HepG2 (cell line): ENCODE measurements around the gene ABCA2. TPM values are rescaled to one million over a fixed set of nuclear protein-coding genes. Genes with fewer than 3 reads are reported as not detected.
A peak's percentile ranks its signal among the peaks of the same experiment; 100 is the strongest.

Experiments
- ATAC-seq: fragments of 200-7000 bp; cut with Tn5 transposase; 3 replicates; pipeline ENCODE4 v1.9.1; 2020; ENCODE audit warnings: mild to moderate bottlenecking, moderate library complexity
- BruUV-seq: library from RNA; stranded (reverse); fragments of 400-500 nt; replicated peaks from 2 replicates; lab custom pipeline; 2021; lab: Mats Ljungman, UMichigan
- CTCF ChIA-PET: fragments of 300-600 bp; formaldehyde crosslinking; extraction: SDS; loops from one replicate; lab custom pipeline; 2021; ENCODE audit warnings: low total read pairs, inconsistent platforms, low intra/inter-chr PET ratio; lab: Yijun Ruan, JAX
- POLR2A ChIA-PET: fragments of 350-600 bp; sonication (Branson Sonifier 250); formaldehyde crosslinking; loops from one replicate; lab custom pipeline; 2020; ENCODE audit warnings: antibody characterized with exemption, inconsistent platforms; lab: Yijun Ruan, JAX
- DNase-seq: peaks from one replicate; pipeline ENCODE4 v3.0.0-alpha.2; 2015; ENCODE audit warnings: low spot score
- FAIRE-seq: peaks from 3 replicates; lab custom pipeline; 2011; peaks lifted over from hg19 to GRCh38; lab: Jason Lieb, UNC
- H2AFZ ChIP-seq: one replicate; pipeline ENCODE4 v1.6.1; 2011; ENCODE audit warnings: low read length, inconsistent platforms
- H3K27ac ChIP-seq: fragments of 300-600 bp; 3 replicates; pipeline ENCODE4 v1.8.0; 2011; ENCODE audit warnings: mixed run types, mild to moderate bottlenecking, mixed read lengths, low read length, inconsistent platforms; ENCODE audit not compliant: insufficient read depth; ENCODE audit errors: extremely low read length
- H3K27me3 ChIP-seq, 2 experiments: fragments of 200-600 bp in 1 of 2; 2 replicates in 1 of 2; 3 replicates in 1 of 2; pipeline versions ENCODE4 v1.6.0 to v1.8.0; 2011; ENCODE audit warnings: low read length in 2 of 2, mild to moderate bottlenecking in 2 of 2, moderate library complexity in 2 of 2, inconsistent platforms in 1 of 2; ENCODE audit not compliant: insufficient read depth in 2 of 2, control insufficient read depth in 1 of 2
- H3K36me3 ChIP-seq, 2 experiments: fragments of 200-600 bp in 1 of 2; replicated peaks in 1 of 2; 2 replicates in 1 of 2; 3 replicates in 1 of 2; pipeline versions ENCODE4 v1.5.1 to v1.8.0; 2011; ENCODE audit warnings: low read length in 2 of 2, inconsistent platforms in 1 of 2; ENCODE audit not compliant: insufficient read depth in 2 of 2, control insufficient read depth in 1 of 2
- H3K4me1 ChIP-seq: 2 replicates; pipeline ENCODE4 v1.5.1; 2012; ENCODE audit warnings: low read length, inconsistent platforms; ENCODE audit not compliant: insufficient read depth
- H3K4me2 ChIP-seq: 2 replicates; pipeline ENCODE4 v1.6.0; 2011; ENCODE audit warnings: low read depth, low read length, inconsistent platforms
- H3K4me3 ChIP-seq, 3 experiments: fragments of 200-600 bp in 1 of 3; sonication (generic), shearing (Covaris generic) in 1 of 3; replicated peaks in 1 of 3; 2 replicates each; pipeline ENCODE4 v1.5.1; 2011 to 2016; ENCODE audit warnings: low read length in 3 of 3, inconsistent platforms in 2 of 3, low read depth in 2 of 3, mild to moderate bottlenecking in 2 of 3, control low read depth in 1 of 3, mixed read lengths in 1 of 3; ENCODE audit not compliant: insufficient read depth in 1 of 3
- H3K79me2 ChIP-seq: one replicate; pipeline ENCODE4 v1.6.1; 2011; ENCODE audit warnings: low read length, inconsistent platforms; ENCODE audit not compliant: insufficient read depth
- H3K9ac ChIP-seq: 2 replicates; pipeline ENCODE4 v1.6.0; 2011; ENCODE audit warnings: mild to moderate bottlenecking, low read depth, low read length, inconsistent platforms; ENCODE audit not compliant: insufficient read depth
- H3K9me3 ChIP-seq: 2 replicates; pipeline ENCODE4 v1.5.1; 2012; ENCODE audit warnings: mild to moderate bottlenecking, low read length
- H4K20me1 ChIP-seq: 2 replicates; pipeline ENCODE4 v1.6.0; 2011; ENCODE audit warnings: inconsistent platforms, mild to moderate bottlenecking, low read length, moderate library complexity; ENCODE audit not compliant: insufficient read depth
- KDM2A ChIP-seq: sonication (generic); formaldehyde crosslinking; IDR thresholded peaks from 2 replicates; pipeline ENCODE4 v1.4.0; 2020; ENCODE audit warnings: low read depth, missing genetic modification reagents, borderline replicate concordance
- KLF15 ChIP-seq: sonication (generic); formaldehyde crosslinking; IDR thresholded peaks from 2 replicates; pipeline ENCODE4 v1.8.1; 2023; ENCODE audit warnings: borderline replicate concordance, mild to moderate bottlenecking, inconsistent platforms, missing genetic modification reagents, mixed read lengths
- KMT2A ChIP-seq: sonication (generic); formaldehyde crosslinking; IDR thresholded peaks from 2 replicates; pipeline ENCODE4 v1.4.0; 2020; ENCODE audit warnings: missing genetic modification reagents
- LCORL ChIP-seq, 2 experiments: fragments of 450-650 bp in 1 of 2; sonication (generic) in 1 of 2; formaldehyde crosslinking in 1 of 2; IDR thresholded peaks; 2 replicates each; pipeline versions ENCODE4 v1.5.0 to v1.6.1; 2017 to 2020; ENCODE audit warnings: antibody characterized with exemption in 1 of 2, missing genetic modification reagents in 1 of 2
- MTF2 ChIP-seq: sonication (generic); formaldehyde crosslinking; IDR thresholded peaks from 2 replicates; pipeline ENCODE4 v1.5.0; 2020; ENCODE audit warnings: missing genetic modification reagents, borderline replicate concordance
- RCOR2 ChIP-seq: IDR thresholded peaks from 2 replicates; pipeline ENCODE4 v1.6.1; 2016; ENCODE audit warnings: missing biosample characterization, missing genetic modification reagents
- REPIN1 ChIP-seq: sonication (generic); formaldehyde crosslinking; IDR thresholded peaks from 2 replicates; pipeline ENCODE4 v1.8.0; 2022; ENCODE audit warnings: missing genetic modification reagents, low read depth, mild to moderate bottlenecking, borderline replicate concordance
- ZFYVE20 ChIP-seq: sonication (generic); formaldehyde crosslinking; IDR thresholded peaks from 2 replicates; pipeline ENCODE4 v1.8.0; 2023; ENCODE audit warnings: low read depth, mild to moderate bottlenecking, moderate library complexity, missing genetic modification reagents, borderline replicate concordance
- ZNF501 ChIP-seq: sonication (generic); formaldehyde crosslinking; IDR thresholded peaks from 2 replicates; pipeline ENCODE4 v1.5.1; 2020; ENCODE audit warnings: mild to moderate bottlenecking, moderate library complexity, missing genetic modification reagents
- ZNF547 ChIP-seq: sonication (generic); formaldehyde crosslinking; IDR thresholded peaks from 2 replicates; pipeline ENCODE4 v1.5.1; 2020; ENCODE audit warnings: mild to moderate bottlenecking, missing genetic modification reagents
- ZNF691 ChIP-seq: sonication (generic); formaldehyde crosslinking; IDR thresholded peaks from 2 replicates; pipeline ENCODE4 v1.4.0; 2020; ENCODE audit warnings: missing genetic modification reagents, low read depth, mild to moderate bottlenecking, borderline replicate concordance
- WGBS: methylation state at CpG from one replicate; pipeline ENCODE4 v1.1.6; 2017; ENCODE audit warnings: low lambda C conversion rate; 5-methylcytosine and 5-hydroxymethylcytosine counted together
- in situ Hi-C: cut with HindIII; loops from 2 replicates; pipeline ENCODE4 v1.10.0; 2017; ENCODE audit warnings: low pct_unique_long_range_greater_than_20kb; ENCODE audit not compliant: extremely low pct_ligation_motif_present
- intact Hi-C: fragments of 100-400 bp; cut with micrococcal nuclease; formaldehyde crosslinking; loops from one replicate; pipeline ENCODE4 v1.10.0; 2022; ENCODE audit not compliant: unreplicated experiment
- polyA plus RNA-seq, 8 experiments: library from polyadenylated mRNA; depleted of rRNA in 3 of 8; stranded (reverse) in 7 of 8; unstranded in 1 of 8; fragments of >200 nt; fragmentation: Illumina TruSeq in 4 of 8; extraction: Trizol in 4 of 8; gene quantifications; 2 replicates each; pipeline versions ENCODE4 v1.2.1 to v1.2.3, GENCODE V29; 2011 to 2016; ENCODE audit warnings: low read depth in 4 of 8, missing spikeins in 1 of 8, mixed read lengths in 1 of 8; ENCODE audit not compliant: insufficient read depth in 1 of 8
- total RNA-seq, 5 experiments: library from RNA; depleted of rRNA; stranded (reverse); fragments of >200 nt; fragmentation: Illumina TruSeq; extraction: Trizol; gene quantifications; 2 replicates each; pipeline ENCODE4 v1.2.3, GENCODE V29; 2016; ENCODE audit warnings: low read depth in 1 of 5
- TF ChIP-seq, protein P1 (sequence below): fragments of 450-650 bp; IDR thresholded peaks from 2 replicates; pipeline ENCODE4 v1.6.1; 2017; ENCODE audit warnings: mild to moderate bottlenecking
- TF ChIP-seq, protein P2 (sequence below): sonication (generic); formaldehyde crosslinking; IDR thresholded peaks from 2 replicates; pipeline ENCODE4 v1.9.0; 2022; ENCODE audit warnings: low read depth, missing genetic modification reagents
- TF ChIP-seq, protein P3 (sequence below): sonication (generic); formaldehyde crosslinking; IDR thresholded peaks from 2 replicates; pipeline ENCODE4 v1.4.0; 2020; ENCODE audit warnings: missing genetic modification reagents

Gene ABCA2
- total and polyA plus RNA-seq, 2 of the 13 experiments (the other 11 are each of a cell fraction or from before 2014, with no cell fraction given), result 2.9 to 19.2 TPM

- H4K20me1 ChIP-seq, result peaks cover 3% of the 10 kb centered on the region; the same call in 1 of the 2 replicates
- peaks cover 25% of the 10 kb centered on the region for H3K4me1 ChIP-seq
- peaks cover 3 to 27% of the 10 kb centered on the region in 2 experiments; a peak in 4 of 5 replicates for H3K27me3 ChIP-seq
- FAIRE-seq, result no peak
- WGBS, result 4% methylated on average over 15 of the region's 96 CpGs
- intact Hi-C loops, result loop anchor here (1.0 kb wide), 1 partner anchor 22 kb away; no protein-coding TSS in a partner anchor
- ChIA-PET POLR2A (no interaction called here), CTCF (interaction anchor here (2.0 to 2.8 kb wide), 2 partner anchors 19 to 22 kb away, joined by 16 to 25 read pairs; no protein-coding TSS in a partner anchor)
- H3K9ac ChIP-seq, result no peak overlapping the region
- H3K27ac ChIP-seq, result no peak overlapping the region
- H3K4me3 ChIP-seq, result peak overlapping the region; percentile 57 to 77 (median 58); a peak in 5 of 6 replicates
- no peaks in the 10 kb centered on the region for H3K36me3 ChIP-seq
- no peak overlapping the region for H2AFZ ChIP-seq
- ATAC-seq, result peak; percentile 26
- in situ Hi-C loops, result loop anchor here (10.0 kb wide), 1 partner anchor 271 kb away; no protein-coding TSS in a partner anchor
- H3K4me2 ChIP-seq, result peak overlapping the region; percentile 84
- H3K79me2 ChIP-seq, result no peaks in the 10 kb centered on the region
- BruUV-seq, result no TSS peak
- H3K9me3 ChIP-seq, result no peaks in the 10 kb centered on the region
- no peak for DNase-seq
- TF ChIP-seq, protein P1, sequence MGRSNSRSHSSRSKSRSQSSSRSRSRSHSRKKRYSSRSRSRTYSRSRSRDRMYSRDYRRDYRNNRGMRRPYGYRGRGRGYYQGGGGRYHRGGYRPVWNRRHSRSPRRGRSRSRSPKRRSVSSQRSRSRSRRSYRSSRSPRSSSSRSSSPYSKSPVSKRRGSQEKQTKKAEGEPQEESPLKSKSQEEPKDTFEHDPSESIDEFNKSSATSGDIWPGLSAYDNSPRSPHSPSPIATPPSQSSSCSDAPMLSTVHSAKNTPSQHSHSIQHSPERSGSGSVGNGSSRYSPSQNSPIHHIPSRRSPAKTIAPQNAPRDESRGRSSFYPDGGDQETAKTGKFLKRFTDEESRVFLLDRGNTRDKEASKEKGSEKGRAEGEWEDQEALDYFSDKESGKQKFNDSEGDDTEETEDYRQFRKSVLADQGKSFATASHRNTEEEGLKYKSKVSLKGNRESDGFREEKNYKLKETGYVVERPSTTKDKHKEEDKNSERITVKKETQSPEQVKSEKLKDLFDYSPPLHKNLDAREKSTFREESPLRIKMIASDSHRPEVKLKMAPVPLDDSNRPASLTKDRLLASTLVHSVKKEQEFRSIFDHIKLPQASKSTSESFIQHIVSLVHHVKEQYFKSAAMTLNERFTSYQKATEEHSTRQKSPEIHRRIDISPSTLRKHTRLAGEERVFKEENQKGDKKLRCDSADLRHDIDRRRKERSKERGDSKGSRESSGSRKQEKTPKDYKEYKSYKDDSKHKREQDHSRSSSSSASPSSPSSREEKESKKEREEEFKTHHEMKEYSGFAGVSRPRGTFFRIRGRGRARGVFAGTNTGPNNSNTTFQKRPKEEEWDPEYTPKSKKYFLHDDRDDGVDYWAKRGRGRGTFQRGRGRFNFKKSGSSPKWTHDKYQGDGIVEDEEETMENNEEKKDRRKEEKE, result no peak
- no peak for TF ChIP-seq ZNF547 (CRISPR knock-in tag)
- no peak for TF ChIP-seq LCORL (IDR thresholded peaks at IDR 0.05)
- TF ChIP-seq LCORL (CRISPR knock-in tag; IDR thresholded peaks at IDR 0.05), result no peak
- 0 out of 2 replicates have a peak, but pooled peaks have one; percentile 24 for TF ChIP-seq MTF2 (CRISPR knock-in tag)
- TF ChIP-seq, protein P2, sequence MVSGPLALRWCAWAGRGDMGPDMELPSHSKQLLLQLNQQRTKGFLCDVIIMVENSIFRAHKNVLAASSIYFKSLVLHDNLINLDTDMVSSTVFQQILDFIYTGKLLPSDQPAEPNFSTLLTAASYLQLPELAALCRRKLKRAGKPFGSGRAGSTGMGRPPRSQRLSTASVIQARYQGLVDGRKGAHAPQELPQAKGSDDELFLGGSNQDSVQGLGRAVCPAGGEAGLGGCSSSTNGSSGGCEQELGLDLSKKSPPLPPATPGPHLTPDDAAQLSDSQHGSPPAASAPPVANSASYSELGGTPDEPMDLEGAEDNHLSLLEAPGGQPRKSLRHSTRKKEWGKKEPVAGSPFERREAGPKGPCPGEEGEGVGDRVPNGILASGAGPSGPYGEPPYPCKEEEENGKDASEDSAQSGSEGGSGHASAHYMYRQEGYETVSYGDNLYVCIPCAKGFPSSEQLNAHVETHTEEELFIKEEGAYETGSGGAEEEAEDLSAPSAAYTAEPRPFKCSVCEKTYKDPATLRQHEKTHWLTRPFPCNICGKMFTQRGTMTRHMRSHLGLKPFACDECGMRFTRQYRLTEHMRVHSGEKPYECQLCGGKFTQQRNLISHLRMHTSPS (CRISPR knock-in tag), result 0 out of 2 replicates have a peak, but pooled peaks have one; percentile 34
- peak; percentile 9; the same call in 1 of the 2 replicates for TF ChIP-seq ZNF691 (CRISPR knock-in tag)
- TF ChIP-seq REPIN1 (CRISPR knock-in tag), result no peak
- no peak for TF ChIP-seq RCOR2
- no peak for TF ChIP-seq KMT2A (CRISPR knock-in tag)
- TF ChIP-seq ZNF501 (CRISPR knock-in tag), result no peak
- no peak for TF ChIP-seq KLF15 (CRISPR knock-in tag)
- no peak for TF ChIP-seq KDM2A (CRISPR knock-in tag)
- TF ChIP-seq ZFYVE20 (CRISPR knock-in tag), result no peak
- TF ChIP-seq, protein P3, sequence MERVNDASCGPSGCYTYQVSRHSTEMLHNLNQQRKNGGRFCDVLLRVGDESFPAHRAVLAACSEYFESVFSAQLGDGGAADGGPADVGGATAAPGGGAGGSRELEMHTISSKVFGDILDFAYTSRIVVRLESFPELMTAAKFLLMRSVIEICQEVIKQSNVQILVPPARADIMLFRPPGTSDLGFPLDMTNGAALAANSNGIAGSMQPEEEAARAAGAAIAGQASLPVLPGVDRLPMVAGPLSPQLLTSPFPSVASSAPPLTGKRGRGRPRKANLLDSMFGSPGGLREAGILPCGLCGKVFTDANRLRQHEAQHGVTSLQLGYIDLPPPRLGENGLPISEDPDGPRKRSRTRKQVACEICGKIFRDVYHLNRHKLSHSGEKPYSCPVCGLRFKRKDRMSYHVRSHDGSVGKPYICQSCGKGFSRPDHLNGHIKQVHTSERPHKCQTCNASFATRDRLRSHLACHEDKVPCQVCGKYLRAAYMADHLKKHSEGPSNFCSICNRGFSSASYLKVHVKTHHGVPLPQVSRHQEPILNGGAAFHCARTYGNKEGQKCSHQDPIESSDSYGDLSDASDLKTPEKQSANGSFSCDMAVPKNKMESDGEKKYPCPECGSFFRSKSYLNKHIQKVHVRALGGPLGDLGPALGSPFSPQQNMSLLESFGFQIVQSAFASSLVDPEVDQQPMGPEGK (CRISPR knock-in tag), result no peak
These were observed 17.5 kb upstream of the ABCA2 start for GRCh38 chr9:137045294-137046087.
